Body of pancreas (tissue), 4 donors: ENCODE data around the gene SHROOM2.
A peak's percentile ranks its signal among the peaks of the same experiment; 100 is the strongest.

Experiments used
- CTCF ChIP-seq, 7 experiments: fragments of 450-650 bp in 4 of 7; fragments of 200-600 bp in 3 of 7; sonication (generic) in 3 of 7; IDR thresholded peaks; one replicate each; pipeline ENCODE4 v1.5.1; 2016 to 2019; ENCODE audit warnings: antibody characterized with exemption in 7 of 7
- POLR2A ChIP-seq, 3 donors: fragments of 450-650 bp; IDR thresholded peaks; one replicate each; pipeline ENCODE4 v1.6.1; 2016; ENCODE audit warnings: antibody characterized with exemption in 3 of 3, mild to moderate bottlenecking in 2 of 3

- TF ChIP-seq CTCF (IDR thresholded peaks at IDR 0.05) (peak in 6 of 7 experiments; percentile 20 to 42 (median 30)), POLR2A (IDR thresholded peaks at IDR 0.05) (no peak)
These were observed 87.7 kb downstream of the SHROOM2 start for GRCh38 chrX:9873952-9874351.
